ENCODE measurements around the gene FLII.

Gene FLII

GRCh38 chr17:18226284-18226945, 32.1 kb downstream of the FLII start:
- Histone ChIP-seq H2AFZ (ENCODE audit: low read depth) (no peak overlapping the region; the same call in 1 of the 2 replicates), H3K36me3 (ENCODE audit: insufficient read depth) (no peaks in the 10 kb centered on the region), H3K27me3 (ENCODE audit: insufficient read depth, low read depth) (no peaks in the 10 kb centered on the region), H3K27ac (no peak overlapping the region), H3K4me1 (ENCODE audit: low read depth, poor library complexity, severe bottlenecking) (no peaks in the 10 kb centered on the region), H3K79me2 (ENCODE audit: insufficient read depth, low read depth) (no peaks in the 10 kb centered on the region), H3K4me3 (IDR thresholded peaks at IDR 0.05; ENCODE audit: insufficient read depth, low read depth, low read length) (no peak overlapping the region), H3K4me2 (peak overlapping the region; percentile 82), H3K9ac (no peak overlapping the region; the same call in 1 of the 2 replicates), H4K20me1 (ENCODE audit: insufficient read depth) (no peaks in the 10 kb centered on the region)
- no peak for TF ChIP-seq CTCF (conservative IDR thresholded peaks at IDR 0.05; ENCODE audit: low read depth, low read length)

GRCh38 chr17:18225642-18226283, 32.8 kb downstream of the FLII start:
- no peaks in the 10 kb centered on the region for H3K27me3 ChIP-seq (ENCODE audit: insufficient read depth, low read depth)
- H3K9ac ChIP-seq, result no peak overlapping the region; the same call in 1 of the 2 replicates
- H3K36me3 ChIP-seq (ENCODE audit: insufficient read depth), result no peaks in the 10 kb centered on the region
- no peak overlapping the region for H3K27ac ChIP-seq
- no peak for TF ChIP-seq CTCF (conservative IDR thresholded peaks at IDR 0.05; ENCODE audit: low read depth, low read length)
- no peak overlapping the region; the same call in 1 of the 2 replicates for H2AFZ ChIP-seq (ENCODE audit: low read depth)
- no peaks in the 10 kb centered on the region for H3K4me1 ChIP-seq (ENCODE audit: low read depth, poor library complexity, severe bottlenecking)
- H3K79me2 ChIP-seq (ENCODE audit: insufficient read depth, low read depth), result no peaks in the 10 kb centered on the region
- peak overlapping the region; percentile 82 for H3K4me2 ChIP-seq
- no peak overlapping the region for H3K4me3 ChIP-seq (IDR thresholded peaks at IDR 0.05; ENCODE audit: insufficient read depth, low read depth, low read length)
- H4K20me1 ChIP-seq (ENCODE audit: insufficient read depth), result no peaks in the 10 kb centered on the region

GRCh38 chr17:18225121-18225641, 33.4 kb downstream of the FLII start, which contains the start of gene LLGL1:
LLGL1 (plus strand) TSS chr17:18225635; CDS start chr17:18225683, 48 bp downstream.
- H3K27ac ChIP-seq, result no peak within 1 kb of the TSS

More at GRCh38 chr17:18225121-18225641, 33.4 kb downstream of the FLII start, which contains the start of gene LLGL1:
- Histone ChIP-seq H3K9ac (no peak within 1 kb of the TSS; the same call in 1 of the 2 replicates), H3K79me2 (ENCODE audit: insufficient read depth, low read depth) (no peaks in the 10 kb centered on the region), H3K4me3 (IDR thresholded peaks at IDR 0.05; ENCODE audit: insufficient read depth, low read depth, low read length) (no peak within 1 kb of the TSS), H3K27me3 (ENCODE audit: insufficient read depth, low read depth) (no peaks in the 10 kb centered on the region), H3K4me2 (peak within 1 kb of the TSS; percentile 82), H3K36me3 (ENCODE audit: insufficient read depth) (no peaks in the 10 kb centered on the region), H2AFZ (ENCODE audit: low read depth) (peak within 1 kb of the TSS; percentile 88), H4K20me1 (ENCODE audit: insufficient read depth) (no peaks in the 10 kb centered on the region), H3K4me1 (ENCODE audit: low read depth, poor library complexity, severe bottlenecking) (no peaks in the 10 kb centered on the region)
- TF ChIP-seq CTCF (conservative IDR thresholded peaks at IDR 0.05; ENCODE audit: low read depth, low read length), result no peak

Measured in KMS-11 (cell line).